HG03457 (cell line): ENCODE measurements around the gene MYO3B.

ENCODE experiments used
- ATAC-seq: cut with Tn5 transposase; IDR thresholded peaks from one replicate; pipeline ENCODE4 v1.9.1; 2021; ENCODE audit warnings: moderate number of reproducible peaks; ENCODE audit not compliant: unreplicated experiment

MYO3B gene, protein sequence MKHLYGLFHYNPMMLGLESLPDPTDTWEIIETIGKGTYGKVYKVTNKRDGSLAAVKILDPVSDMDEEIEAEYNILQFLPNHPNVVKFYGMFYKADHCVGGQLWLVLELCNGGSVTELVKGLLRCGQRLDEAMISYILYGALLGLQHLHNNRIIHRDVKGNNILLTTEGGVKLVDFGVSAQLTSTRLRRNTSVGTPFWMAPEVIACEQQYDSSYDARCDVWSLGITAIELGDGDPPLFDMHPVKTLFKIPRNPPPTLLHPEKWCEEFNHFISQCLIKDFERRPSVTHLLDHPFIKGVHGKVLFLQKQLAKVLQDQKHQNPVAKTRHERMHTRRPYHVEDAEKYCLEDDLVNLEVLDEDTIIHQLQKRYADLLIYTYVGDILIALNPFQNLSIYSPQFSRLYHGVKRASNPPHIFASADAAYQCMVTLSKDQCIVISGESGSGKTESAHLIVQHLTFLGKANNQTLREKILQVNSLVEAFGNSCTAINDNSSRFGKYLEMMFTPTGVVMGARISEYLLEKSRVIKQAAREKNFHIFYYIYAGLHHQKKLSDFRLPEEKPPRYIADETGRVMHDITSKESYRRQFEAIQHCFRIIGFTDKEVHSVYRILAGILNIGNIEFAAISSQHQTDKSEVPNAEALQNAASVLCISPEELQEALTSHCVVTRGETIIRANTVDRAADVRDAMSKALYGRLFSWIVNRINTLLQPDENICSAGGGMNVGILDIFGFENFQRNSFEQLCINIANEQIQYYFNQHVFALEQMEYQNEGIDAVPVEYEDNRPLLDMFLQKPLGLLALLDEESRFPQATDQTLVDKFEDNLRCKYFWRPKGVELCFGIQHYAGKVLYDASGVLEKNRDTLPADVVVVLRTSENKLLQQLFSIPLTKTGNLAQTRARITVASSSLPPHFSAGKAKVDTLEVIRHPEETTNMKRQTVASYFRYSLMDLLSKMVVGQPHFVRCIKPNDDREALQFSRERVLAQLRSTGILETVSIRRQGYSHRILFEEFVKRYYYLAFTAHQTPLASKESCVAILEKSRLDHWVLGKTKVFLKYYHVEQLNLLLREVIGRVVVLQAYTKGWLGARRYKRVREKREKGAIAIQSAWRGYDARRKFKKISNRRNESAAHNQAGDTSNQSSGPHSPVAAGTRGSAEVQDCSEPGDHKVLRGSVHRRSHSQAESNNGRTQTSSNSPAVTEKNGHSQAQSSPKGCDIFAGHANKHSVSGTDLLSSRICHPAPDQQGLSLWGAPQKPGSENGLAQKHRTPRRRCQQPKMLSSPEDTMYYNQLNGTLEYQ (N-terminal part only)

GRCh38 chr2:170177950-170178781 is at the start of gene MYO3B:
TSS of gene MYO3B (plus strand) at chr2:170178147. CDS start at chr2:170178288, 141 bp downstream.
- no peak for ATAC-seq

DNA sequence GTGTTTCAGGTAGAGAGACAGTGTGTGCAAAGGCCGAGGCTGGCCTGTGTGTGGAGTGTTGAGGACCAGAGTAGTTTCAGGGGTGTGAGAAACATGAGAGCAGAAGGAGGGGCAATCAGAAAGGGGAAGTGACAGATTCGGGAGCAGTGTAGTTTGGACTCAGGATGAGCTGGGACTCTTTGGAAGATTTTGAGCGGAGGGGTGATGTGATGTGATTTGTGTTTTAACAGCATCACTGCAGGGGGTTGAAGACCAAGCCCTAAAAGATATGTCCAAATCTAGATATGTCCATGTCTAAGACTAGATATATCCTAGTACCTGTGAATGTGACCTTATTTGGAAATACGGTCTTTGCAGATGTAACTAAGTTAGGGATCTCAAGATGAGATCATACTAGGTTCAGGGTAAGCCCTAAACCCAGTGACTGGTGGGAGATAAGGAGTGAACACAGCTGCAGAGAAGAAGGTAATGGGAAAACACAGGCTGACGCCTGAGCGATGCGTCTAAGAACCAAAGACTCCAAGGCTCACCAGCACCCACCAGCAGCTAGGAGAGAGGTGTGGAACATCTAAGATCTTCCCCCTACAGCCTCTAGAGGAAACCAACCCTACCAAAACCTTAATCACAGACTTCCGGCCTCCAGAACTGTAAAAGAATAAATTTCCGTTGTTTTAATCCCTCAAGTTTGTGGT is 38.5 kb upstream of the MYO3B start:
- no peak for ATAC-seq

GRCh38 chr2:170140561-170140960 is 37.4 kb upstream of the MYO3B start:
- ATAC-seq = no peak

- no peak for ATAC-seq
Observed at GRCh38 chr2:170141865-170142264, 36.1 kb upstream of the MYO3B start.

DNA sequence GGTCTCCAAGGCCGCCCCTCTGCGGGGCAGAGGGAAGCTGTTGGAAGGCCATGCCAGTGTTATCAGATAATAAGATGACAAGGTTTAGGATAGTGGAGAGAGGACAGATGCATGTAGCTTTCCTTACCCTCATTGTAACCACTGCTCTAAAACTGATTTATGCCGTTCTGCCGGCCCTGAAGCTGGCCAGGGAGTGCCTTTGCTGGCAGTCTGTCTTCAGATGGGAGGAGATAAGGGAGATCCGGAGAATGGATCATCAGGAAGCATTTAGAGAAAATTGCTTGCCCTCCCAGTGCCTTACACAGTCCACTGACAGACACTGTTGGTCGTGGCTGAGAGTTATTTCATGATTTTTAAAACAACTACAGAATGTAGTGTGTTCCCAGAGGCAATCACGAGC is 35.4 kb upstream of the MYO3B start:
- no peak for ATAC-seq

GRCh38 chr2:170143045-170143717 is 34.8 kb upstream of the MYO3B start:
- no peak for ATAC-seq

- ATAC-seq = no peak
Observed at GRCh38 chr2:170144761-170145160, 33.2 kb upstream of the MYO3B start.

DNA sequence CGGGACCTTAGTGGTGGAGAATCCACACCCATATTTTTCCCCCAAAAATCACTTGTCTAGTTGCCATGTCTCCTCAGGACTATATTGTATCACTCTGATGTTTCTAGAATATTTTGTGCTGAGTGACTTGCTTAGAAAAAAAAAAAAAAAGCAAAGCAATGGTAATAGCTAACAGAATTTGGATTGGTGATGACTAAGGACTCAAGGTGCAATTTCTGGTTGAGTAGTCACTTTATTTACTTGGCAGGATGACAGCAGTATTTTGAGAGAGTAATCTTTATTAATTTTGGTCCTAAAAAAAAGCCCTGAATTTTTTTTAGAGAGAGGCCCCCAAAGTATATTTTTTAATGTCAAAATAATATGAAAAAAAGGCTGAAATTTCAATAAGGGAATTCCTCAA is 32.8 kb upstream of the MYO3B start:
- no peak for ATAC-seq

DNA sequence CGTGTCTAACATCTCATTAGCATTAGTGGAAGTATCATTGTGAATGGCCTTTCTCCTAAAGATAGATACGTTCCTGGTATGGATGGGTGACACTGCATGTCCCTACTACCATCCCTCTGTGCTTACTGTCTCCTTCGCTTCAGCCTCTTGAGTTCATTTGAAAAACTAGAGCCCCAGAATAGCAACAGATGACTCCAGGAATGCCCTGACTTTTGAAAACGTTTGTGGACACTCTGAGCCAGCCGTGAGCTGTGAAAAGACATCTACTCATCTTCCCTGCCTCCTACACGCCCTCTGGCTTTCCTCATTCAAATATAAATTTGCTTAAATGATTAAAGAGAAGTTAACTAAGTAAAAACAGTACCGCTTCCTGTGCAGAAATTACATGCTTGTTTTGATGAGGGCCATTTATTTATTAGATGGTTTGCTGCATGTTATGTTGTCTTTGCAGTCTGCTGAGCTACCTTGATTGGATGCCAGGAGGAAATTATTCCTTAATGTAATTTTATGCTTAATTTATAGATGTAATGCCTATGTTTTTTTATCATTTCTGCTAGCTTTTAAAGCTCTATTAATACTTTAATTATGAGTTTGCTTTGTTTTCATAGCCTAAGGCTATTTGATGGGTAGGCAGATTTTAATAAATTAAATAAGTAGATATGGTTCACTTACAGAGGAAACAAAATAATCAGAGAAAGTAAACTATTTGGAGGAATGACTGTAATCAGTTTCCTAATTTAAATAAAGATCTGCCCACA is 32.1 kb upstream of the MYO3B start:
- no peak for ATAC-seq

GRCh38 chr2:170146784-170147183 is 31.2 kb upstream of the MYO3B start:
- no peak for ATAC-seq

DNA sequence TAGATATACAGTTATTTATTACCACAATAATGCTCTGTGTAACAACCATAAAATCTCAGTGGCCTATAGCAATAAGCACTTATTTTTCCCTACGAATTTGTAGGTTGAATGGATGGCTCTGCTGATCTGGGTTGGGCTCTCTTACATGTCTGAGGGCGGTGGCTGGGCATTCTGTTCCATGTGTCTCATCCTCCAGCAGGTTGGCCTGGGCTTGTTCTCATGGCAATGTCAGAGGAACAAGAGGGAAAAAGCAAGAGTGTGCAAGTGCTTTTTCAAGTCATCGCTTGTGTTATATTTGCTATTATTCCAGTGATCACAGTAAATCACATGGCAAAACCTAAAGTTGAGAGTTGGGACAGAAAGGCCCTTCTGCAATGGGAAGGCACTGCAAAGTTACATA is 30.4 kb upstream of the MYO3B start:
- no peak for ATAC-seq

GRCh38 chr2:170148161-170148560 is 29.8 kb upstream of the MYO3B start:
- no peak for ATAC-seq

DNA sequence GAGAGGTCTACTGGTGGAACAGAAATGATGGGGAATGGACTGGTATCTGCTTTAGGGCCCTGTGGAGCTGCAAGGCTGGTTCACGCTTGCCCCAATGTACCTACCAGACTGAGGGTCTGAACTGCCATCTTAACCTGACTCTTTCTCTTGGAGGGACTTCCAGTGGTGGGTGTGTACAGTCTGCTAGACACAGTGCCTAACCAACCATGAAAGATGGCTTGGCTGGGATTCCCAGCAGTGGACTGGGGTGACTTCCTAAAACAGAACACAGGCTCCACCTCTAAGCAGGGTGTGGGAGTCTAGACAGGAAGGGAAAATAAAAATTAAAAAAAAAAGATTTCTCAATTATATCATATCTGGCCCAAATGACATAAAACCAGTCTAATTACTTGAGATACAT is 25.5 kb upstream of the MYO3B start:
- no peak for ATAC-seq

DNA sequence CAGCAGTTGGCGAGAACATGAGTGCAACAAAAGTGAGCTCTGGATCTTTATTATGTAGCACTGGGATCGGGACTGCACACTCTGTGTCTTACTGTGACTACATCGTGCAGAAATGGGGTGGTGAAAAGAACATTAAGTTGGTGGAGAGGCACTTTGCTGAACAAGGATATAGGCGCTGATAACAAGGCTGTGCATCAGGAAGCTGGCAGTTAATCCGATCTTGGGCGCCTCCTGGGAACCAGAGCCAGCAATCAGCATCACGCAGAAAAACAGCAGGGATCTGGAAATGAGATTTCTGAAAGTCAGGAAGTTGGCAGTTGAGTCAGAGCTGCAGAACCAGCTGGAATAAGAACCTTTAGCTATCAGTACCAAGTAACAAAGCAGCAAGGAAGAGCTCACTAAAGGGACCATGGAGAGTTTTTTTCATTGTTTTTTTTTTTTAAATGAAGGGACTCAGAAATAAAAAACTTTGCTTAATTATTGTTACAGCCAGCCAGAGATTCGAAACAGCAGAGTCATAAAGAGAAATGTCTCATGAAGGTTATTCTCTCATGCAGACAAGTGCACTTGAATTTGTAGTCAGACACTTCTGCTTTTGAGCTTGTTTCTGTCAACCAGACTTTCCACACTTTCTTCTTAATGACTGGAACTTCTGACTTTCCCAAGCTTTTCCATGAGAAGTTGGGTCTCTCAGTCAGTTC is 22.8 kb upstream of the MYO3B start:
- ATAC-seq = no peak

DNA sequence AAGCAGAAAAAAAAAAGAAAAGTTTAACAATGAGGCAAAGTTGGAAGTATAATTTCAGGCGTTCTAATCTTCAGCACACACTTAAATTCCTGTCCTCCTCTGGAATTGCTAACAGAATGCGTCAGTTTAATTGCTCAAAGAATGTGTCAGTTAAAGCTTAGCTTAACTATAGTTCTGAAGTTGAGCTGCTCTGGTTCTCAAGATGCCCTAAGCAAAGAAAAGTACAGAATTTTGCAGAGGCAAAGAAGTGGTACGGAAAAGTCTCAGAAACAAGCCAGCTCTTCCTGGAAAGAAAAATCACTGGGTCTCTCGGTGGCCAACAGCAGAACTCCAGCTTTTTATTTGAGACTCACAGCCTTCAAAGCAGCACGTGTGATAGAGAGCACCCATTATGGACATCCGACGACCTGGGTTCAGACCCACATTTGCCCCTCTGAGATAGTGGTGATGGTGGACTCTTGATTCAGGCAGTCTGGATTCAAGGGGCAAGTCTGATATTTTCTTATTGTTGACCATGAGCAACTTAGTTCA is 22.2 kb upstream of the MYO3B start:
- no peak for ATAC-seq

DNA sequence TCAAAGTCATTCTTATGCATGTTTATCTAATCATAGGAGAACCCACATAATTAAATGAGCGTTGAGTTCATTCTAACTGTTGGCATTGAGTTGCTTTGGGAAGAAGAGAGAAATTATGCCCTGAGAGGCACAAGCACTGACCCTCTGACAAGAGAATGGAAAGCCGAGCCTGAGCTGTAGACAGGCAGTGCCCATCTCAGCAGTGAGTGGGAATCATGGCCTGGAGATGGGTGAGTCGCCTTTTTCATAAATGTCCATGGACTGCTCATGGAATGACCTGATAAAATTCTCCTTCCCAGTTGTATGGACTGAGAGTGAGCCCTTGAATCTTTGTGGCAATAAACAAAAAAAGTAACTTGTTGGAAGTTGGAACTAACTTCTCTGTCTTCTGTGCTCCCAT is 21.4 kb upstream of the MYO3B start:
- no peak for ATAC-seq

DNA sequence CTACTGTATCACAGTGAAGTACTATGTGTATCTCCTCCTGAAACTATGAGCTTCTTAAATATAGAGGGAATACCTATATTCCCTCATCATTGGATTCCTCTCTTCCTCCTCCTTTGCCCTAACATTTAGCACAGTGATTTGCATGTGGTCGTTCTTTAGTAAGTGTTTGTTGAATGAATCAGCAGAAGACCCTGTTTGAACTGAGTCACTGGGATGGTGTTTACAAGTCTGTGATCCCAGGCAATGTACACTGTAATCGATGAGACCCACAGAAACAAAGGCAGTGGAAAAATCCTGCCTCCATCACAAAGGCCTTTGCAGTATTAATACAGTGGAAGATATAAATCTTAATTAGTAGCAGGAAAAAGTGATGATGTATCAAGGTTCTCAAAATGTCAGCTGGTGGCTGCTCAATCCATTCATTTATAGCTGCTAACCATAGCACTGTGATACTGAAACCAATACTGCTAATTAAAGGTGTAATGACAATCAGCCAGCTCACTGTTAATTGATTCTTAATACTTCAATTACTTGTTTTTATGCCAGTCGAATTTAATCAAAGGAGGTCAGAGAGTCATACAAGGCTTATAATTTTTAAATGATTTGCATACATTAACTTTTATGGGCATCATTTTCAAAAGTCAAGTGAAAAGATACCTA is 20.8 kb upstream of the MYO3B start:
- ATAC-seq = no peak
